Trophoblast cell (in vitro differentiated cells and primary cell): Measurements from ENCODE around the gene C16orf74.

Experiments
- DNase-seq, 2 donors: peaks; one replicate each; pipeline ENCODE4 v3.0.0-alpha.2; 2016
- H2AFZ ChIP-seq: 2 replicates; pipeline ENCODE4 v1.6.1; 2013; ENCODE audit warnings: low read length, moderate library complexity, mild to moderate bottlenecking; ENCODE audit not compliant: insufficient read depth, poor library complexity
- H2AK5ac ChIP-seq: 2 replicates; pipeline ENCODE4 v1.6.1; 2013; ENCODE audit warnings: mild to moderate bottlenecking, low read length
- H2BK120ac ChIP-seq: 2 replicates; pipeline ENCODE4 v1.6.1; 2013; ENCODE audit warnings: low read length, mild to moderate bottlenecking, moderate library complexity; ENCODE audit not compliant: insufficient read depth, poor library complexity
- H2BK12ac ChIP-seq: 2 replicates; pipeline ENCODE4 v1.6.1; 2013; ENCODE audit warnings: mild to moderate bottlenecking, low read length, moderate library complexity
- H2BK5ac ChIP-seq: 2 replicates; pipeline ENCODE4 v1.6.1; 2013; ENCODE audit warnings: low read length, low read depth, moderate library complexity, mild to moderate bottlenecking; ENCODE audit not compliant: poor library complexity
- H3K14ac ChIP-seq: 2 replicates; pipeline ENCODE4 v1.6.1; 2013; ENCODE audit warnings: mild to moderate bottlenecking, low read length
- H3K18ac ChIP-seq: 2 replicates; pipeline ENCODE4 v1.6.1; 2013; ENCODE audit warnings: mild to moderate bottlenecking, low read length
- H3K23ac ChIP-seq: 2 replicates; pipeline ENCODE4 v1.6.1; 2013; ENCODE audit warnings: low read length
- H3K27ac ChIP-seq: 2 replicates; pipeline ENCODE4 v1.5.1; 2013; ENCODE audit warnings: low read depth, mild to moderate bottlenecking, inconsistent platforms, low read length, moderate library complexity
- H3K27me3 ChIP-seq: 2 replicates; pipeline ENCODE4 v1.6.1; 2013; ENCODE audit warnings: inconsistent platforms, mild to moderate bottlenecking, low read length, moderate library complexity; ENCODE audit not compliant: insufficient read depth
- H3K36me3 ChIP-seq, 2 experiments: 1 replicate in 1 of 2; 2 replicates in 1 of 2; pipeline ENCODE4 v1.6.1; 2013; ENCODE audit warnings: low read length in 2 of 2, mild to moderate bottlenecking in 2 of 2, moderate library complexity in 1 of 2; ENCODE audit not compliant: insufficient read depth in 2 of 2, control insufficient read depth in 1 of 2
- H3K4ac ChIP-seq: 2 replicates; pipeline ENCODE4 v1.6.1; 2013; ENCODE audit warnings: low read depth, mild to moderate bottlenecking, low read length, moderate library complexity
- H3K4me1 ChIP-seq, 2 experiments: 1 replicate in 1 of 2; 2 replicates in 1 of 2; pipeline ENCODE4 v1.6.1; 2013; ENCODE audit warnings: low read length in 2 of 2, mild to moderate bottlenecking in 2 of 2, moderate library complexity in 1 of 2; ENCODE audit not compliant: insufficient read depth in 2 of 2, control insufficient read depth in 1 of 2
- H3K4me2 ChIP-seq: 2 replicates; pipeline ENCODE4 v1.6.1; 2013; ENCODE audit warnings: inconsistent platforms, mild to moderate bottlenecking, low read length, moderate library complexity
- H3K4me3 ChIP-seq: 2 replicates; pipeline ENCODE4 v1.5.1; 2013; ENCODE audit warnings: mild to moderate bottlenecking, low read depth, low read length, inconsistent platforms
- H3K79me1 ChIP-seq: one replicate; pipeline ENCODE4 v1.6.1; 2013; ENCODE audit warnings: low read length
- H3K79me2 ChIP-seq: 2 replicates; pipeline ENCODE4 v1.6.1; 2013; ENCODE audit warnings: low read length, mild to moderate bottlenecking; ENCODE audit not compliant: control insufficient read depth, insufficient read depth, poor library complexity
- H3K9ac ChIP-seq: 2 replicates; pipeline ENCODE4 v1.6.1; 2013; ENCODE audit warnings: mild to moderate bottlenecking, low read length
- H3K9me3 ChIP-seq: 2 replicates; pipeline ENCODE4 v1.6.1; 2013; ENCODE audit warnings: low read depth, mild to moderate bottlenecking, control low read depth, inconsistent platforms, low read length; ENCODE audit not compliant: insufficient read depth
- H4K12ac ChIP-seq: 2 replicates; pipeline ENCODE4 v1.6.1; 2013; ENCODE audit warnings: low read depth, mild to moderate bottlenecking, low read length, moderate library complexity
- H4K8ac ChIP-seq: 2 replicates; pipeline ENCODE4 v1.6.1; 2013; ENCODE audit warnings: low read depth, mild to moderate bottlenecking, low read length, moderate library complexity
- H4K91ac ChIP-seq: one replicate; pipeline ENCODE4 v1.6.1; 2013; ENCODE audit warnings: low read depth, mild to moderate bottlenecking, low read length, moderate library complexity
- WGBS: extraction: QIAGEN DNeasy Blood & Tissue Kit; methylation state at CpG from one replicate; pipeline ENCODE4 v1.1.7; 2013; ENCODE audit warnings: missing lambda C conversion rate; ENCODE audit not compliant: insufficient read length, insufficient coverage; ENCODE audit errors: extremely low coverage; 5-methylcytosine and 5-hydroxymethylcytosine counted together

Gene C16orf74

DNA sequence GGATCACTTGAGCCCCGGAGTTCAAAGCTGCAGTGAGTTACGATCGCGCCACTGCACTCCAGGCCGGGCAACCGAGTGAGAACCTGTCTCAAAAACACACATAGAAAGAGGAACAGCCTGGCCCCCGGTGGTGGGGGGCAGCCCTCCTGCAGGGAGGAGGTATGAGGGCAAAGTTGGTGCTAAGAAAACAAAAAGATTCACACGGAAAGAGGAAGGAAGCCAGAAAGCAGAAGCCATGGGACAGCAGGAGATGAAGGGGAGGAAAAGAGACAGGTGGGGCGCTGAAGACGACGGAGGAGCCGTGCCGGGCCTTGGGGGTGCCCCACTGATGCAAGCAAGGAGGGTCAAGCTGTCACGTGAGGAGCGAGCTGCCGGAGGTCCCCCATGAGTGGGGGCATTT is 8.2 kb upstream of the C16orf74 start:
- Histone ChIP-seq H2AK5ac (no peak overlapping the region), H4K12ac (no peak overlapping the region), H3K36me3 (no peaks in the 10 kb centered on the region), H3K18ac (no peak overlapping the region), H3K14ac (no peak overlapping the region), H3K4me2 (no peak overlapping the region), H3K79me1 (no peaks in the 10 kb centered on the region), H3K9ac (no peak overlapping the region), H2BK120ac (no peak overlapping the region), H3K4me3 (no peak overlapping the region), H3K4ac (no peak overlapping the region), H4K91ac (no peak overlapping the region), H3K27me3 (no peaks in the 10 kb centered on the region), H3K9me3 (no peaks in the 10 kb centered on the region), H3K4me1 (no peaks in the 10 kb centered on the region), H2AFZ (no peak overlapping the region), H3K79me2 (no peaks in the 10 kb centered on the region), H3K27ac (no peak overlapping the region), H2BK12ac (no peak overlapping the region), H2BK5ac (no peak overlapping the region), H4K8ac (no peak overlapping the region), H3K23ac (no peak overlapping the region)
- DNase-seq: no peak
- no CpG with 5 or more reads among the region's 16 CpGs for WGBS

- Histone ChIP-seq H2BK12ac (no peak overlapping the region), H3K4ac (no peak overlapping the region), H3K4me3 (no peak overlapping the region), H3K79me1 (no peaks in the 10 kb centered on the region), H3K27ac (no peak overlapping the region), H3K9ac (no peak overlapping the region), H4K12ac (no peak overlapping the region), H3K27me3 (no peaks in the 10 kb centered on the region), H2AFZ (no peak overlapping the region), H2BK120ac (no peak overlapping the region), H2BK5ac (no peak overlapping the region), H3K79me2 (no peaks in the 10 kb centered on the region), H3K9me3 (no peaks in the 10 kb centered on the region), H4K91ac (no peak overlapping the region), H3K36me3 (no peaks in the 10 kb centered on the region), H3K14ac (no peak overlapping the region), H3K18ac (no peak overlapping the region), H2AK5ac (no peak overlapping the region), H3K4me2 (no peak overlapping the region), H4K8ac (no peak overlapping the region), H3K23ac (no peak overlapping the region), H3K4me1 (peaks cover 4 to 7% of the 10 kb centered on the region in 2 experiments)
- no CpG with 5 or more reads among the region's 7 CpGs for WGBS
- no peak for DNase-seq
Measured at GRCh38 chr16:85757341-85757822, 6.5 kb upstream of the C16orf74 start.

GRCh38 chr16:85755929-85756768 is 5.3 kb upstream of the C16orf74 start:
- no peak overlapping the region for H4K12ac ChIP-seq
- no peaks in the 10 kb centered on the region for H3K36me3 ChIP-seq
- no peak for DNase-seq
- H2BK120ac ChIP-seq: no peak overlapping the region
- peaks cover 4 to 12% of the 10 kb centered on the region in 2 experiments for H3K4me1 ChIP-seq
- H4K8ac ChIP-seq: no peak overlapping the region
- peaks cover 3% of the 10 kb centered on the region for H3K9me3 ChIP-seq
- H3K79me1 ChIP-seq: peaks cover 2% of the 10 kb centered on the region
- no peak overlapping the region for H2AK5ac ChIP-seq
- no peak overlapping the region for H3K18ac ChIP-seq
- no peak overlapping the region for H3K27ac ChIP-seq
- no peak overlapping the region for H2BK5ac ChIP-seq
- no peak overlapping the region for H3K4me3 ChIP-seq
- H3K14ac ChIP-seq: no peak overlapping the region
- no peak overlapping the region for H2AFZ ChIP-seq
- no peak overlapping the region for H4K91ac ChIP-seq
- no peak overlapping the region for H3K23ac ChIP-seq
- no peak overlapping the region for H3K4ac ChIP-seq
- no peak overlapping the region for H2BK12ac ChIP-seq
- H3K9ac ChIP-seq: no peak overlapping the region
- no peaks in the 10 kb centered on the region for H3K79me2 ChIP-seq
- no peaks in the 10 kb centered on the region for H3K27me3 ChIP-seq
- WGBS: no CpG with 5 or more reads among the region's 25 CpGs
- no peak overlapping the region for H3K4me2 ChIP-seq

- no peaks in the 10 kb centered on the region for H3K36me3 ChIP-seq
- H2AFZ ChIP-seq: no peak overlapping the region
- no peak overlapping the region for H3K23ac ChIP-seq
Measured at GRCh38 chr16:85754413-85754812, 3.5 kb upstream of the C16orf74 start.

More at GRCh38 chr16:85754413-85754812, 3.5 kb upstream of the C16orf74 start:
- no peak overlapping the region for H4K8ac ChIP-seq
- H3K4me3 ChIP-seq: no peak overlapping the region
- H3K9me3 ChIP-seq: peaks cover 5% of the 10 kb centered on the region
- H3K79me2 ChIP-seq: peaks cover 3% of the 10 kb centered on the region
- no peak overlapping the region for H2BK120ac ChIP-seq
- no peak overlapping the region for H3K14ac ChIP-seq
- no peak overlapping the region for H2BK5ac ChIP-seq
- no peak overlapping the region for H3K9ac ChIP-seq
- H3K4ac ChIP-seq: no peak overlapping the region
- H3K4me1 ChIP-seq: peaks cover 8 to 25% of the 10 kb centered on the region in 2 experiments
- WGBS: no CpG with 5 or more reads among the region's 7 CpGs
- no peak overlapping the region for H4K91ac ChIP-seq
- H3K79me1 ChIP-seq: peaks cover 10% of the 10 kb centered on the region
- peaks cover 5% of the 10 kb centered on the region for H3K27me3 ChIP-seq
- no peak overlapping the region for H3K27ac ChIP-seq
- no peak overlapping the region for H4K12ac ChIP-seq
- H3K18ac ChIP-seq: no peak overlapping the region
- H2AK5ac ChIP-seq: no peak overlapping the region
- H3K4me2 ChIP-seq: no peak overlapping the region
- no peak for DNase-seq
- H2BK12ac ChIP-seq: no peak overlapping the region
